GM23248 (cell line): Measurements from ENCODE around the gene SUGCT. TPM values are rescaled to one million over a fixed set of nuclear protein-coding genes. Genes with fewer than 3 reads are reported as not detected.

ENCODE experiments used
- DNase-seq: peaks from one replicate; pipeline ENCODE4 v3.0.0-alpha.2; 2015
- H2AFZ ChIP-seq: fragments of 200-600 bp; sonication (generic); 2 replicates; pipeline ENCODE4 v1.6.1; 2016; ENCODE audit warnings: antibody characterized with exemption
- H3F3A ChIP-seq: fragments of 200-600 bp; sonication (generic); 2 replicates; pipeline ENCODE4 v1.6.1; 2016; ENCODE audit warnings: mild to moderate bottlenecking, antibody characterized with exemption, mixed run types; ENCODE audit not compliant: insufficient read depth
- H3K27ac ChIP-seq: fragments of 200-600 bp; sonication (generic); 2 replicates; pipeline ENCODE4 v1.5.1; 2016; ENCODE audit warnings: mild to moderate bottlenecking
- H3K27me3 ChIP-seq: fragments of 200-600 bp; sonication (generic); replicated peaks from 2 replicates; pipeline ENCODE4 v1.6.1; 2016; ENCODE audit warnings: mild to moderate bottlenecking; ENCODE audit not compliant: insufficient read depth
- H3K36me3 ChIP-seq: fragments of 200-600 bp; sonication (generic); 2 replicates; pipeline ENCODE4 v1.6.1; 2016; ENCODE audit warnings: low read depth, mild to moderate bottlenecking
- H3K4me1 ChIP-seq: fragments of 200-600 bp; sonication (generic); 2 replicates; pipeline ENCODE4 v1.6.1; 2016; ENCODE audit warnings: mild to moderate bottlenecking; ENCODE audit not compliant: insufficient read depth
- H3K4me2 ChIP-seq: fragments of 200-600 bp; sonication (generic); one replicate; pipeline ENCODE4 v1.6.1; 2016; ENCODE audit warnings: mild to moderate bottlenecking; ENCODE audit not compliant: unreplicated experiment
- H3K4me3 ChIP-seq: fragments of 200-600 bp; sonication (generic); 2 replicates; pipeline ENCODE4 v1.5.1; 2016; ENCODE audit warnings: mild to moderate bottlenecking
- H3K79me2 ChIP-seq: fragments of 200-600 bp; sonication (generic); 2 replicates; pipeline ENCODE4 v1.6.1; 2016; ENCODE audit warnings: mild to moderate bottlenecking; ENCODE audit not compliant: insufficient read depth
- H3K9ac ChIP-seq: fragments of 200-600 bp; sonication (generic); 2 replicates; pipeline ENCODE4 v1.6.1; 2016; ENCODE audit warnings: mild to moderate bottlenecking
- H3K9me2 ChIP-seq: fragments of 200-600 bp; sonication (generic); 2 replicates; pipeline ENCODE4 v1.6.1; 2016; ENCODE audit warnings: mixed run types, mild to moderate bottlenecking, moderate library complexity; ENCODE audit not compliant: insufficient read depth
- H3K9me3 ChIP-seq: fragments of 200-600 bp; sonication (generic); one replicate; pipeline ENCODE4 v1.6.1; 2017; ENCODE audit warnings: low read depth
- H4K20me1 ChIP-seq: fragments of 200-600 bp; sonication (generic); 2 replicates; pipeline ENCODE4 v1.6.0; 2016; ENCODE audit not compliant: insufficient read depth
- EZH2 ChIP-seq: fragments of 200-600 bp; sonication (generic); IDR thresholded peaks from 2 replicates; pipeline ENCODE4 v1.6.1; 2018; ENCODE audit warnings: antibody characterized with exemption, mild to moderate bottlenecking; ENCODE audit not compliant: insufficient read depth, poor library complexity, severe bottlenecking
- EZH2phosphoT487 ChIP-seq: fragments of 200-600 bp; sonication (generic); IDR thresholded peaks from 2 replicates; pipeline ENCODE4 v1.6.1; 2018; ENCODE audit warnings: antibody characterized with exemption, moderate library complexity, mild to moderate bottlenecking, low read depth; ENCODE audit not compliant: insufficient read depth
- WGBS, 2 experiments: methylation state at CpG; one replicate each; pipeline ENCODE4 v1.1.6; 2015 to 2017; ENCODE audit warnings: low lambda C conversion rate in 2 of 2, low coverage in 1 of 2; ENCODE audit errors: missing lambda C conversion rate in 2 of 2; 5-methylcytosine and 5-hydroxymethylcytosine counted together
- in situ Hi-C: fragments of 300-500 bp; cut with MboI; formaldehyde crosslinking; loops from 2 replicates; pipeline ENCODE4 v1.15.0; 2020
- polyA plus RNA-seq: library from polyadenylated mRNA; unstranded; fragments of >200 nt; fragmentation: Nextera tagmentation; extraction: Ambion mirVana; gene quantifications from 2 replicates; pipeline ENCODE4 v1.2.1, GENCODE V29; 2016
- total RNA-seq: library from RNA; depleted of rRNA; stranded (reverse); fragments of >200 nt; shearing (Covaris generic); gene quantifications from 2 replicates; pipeline ENCODE4 v1.2.3, GENCODE V29; 2014

The SUGCT gene
- total and polyA plus RNA-seq, 2 experiments from 2014 or later, result 2.2 to 7.1 TPM

DNA sequence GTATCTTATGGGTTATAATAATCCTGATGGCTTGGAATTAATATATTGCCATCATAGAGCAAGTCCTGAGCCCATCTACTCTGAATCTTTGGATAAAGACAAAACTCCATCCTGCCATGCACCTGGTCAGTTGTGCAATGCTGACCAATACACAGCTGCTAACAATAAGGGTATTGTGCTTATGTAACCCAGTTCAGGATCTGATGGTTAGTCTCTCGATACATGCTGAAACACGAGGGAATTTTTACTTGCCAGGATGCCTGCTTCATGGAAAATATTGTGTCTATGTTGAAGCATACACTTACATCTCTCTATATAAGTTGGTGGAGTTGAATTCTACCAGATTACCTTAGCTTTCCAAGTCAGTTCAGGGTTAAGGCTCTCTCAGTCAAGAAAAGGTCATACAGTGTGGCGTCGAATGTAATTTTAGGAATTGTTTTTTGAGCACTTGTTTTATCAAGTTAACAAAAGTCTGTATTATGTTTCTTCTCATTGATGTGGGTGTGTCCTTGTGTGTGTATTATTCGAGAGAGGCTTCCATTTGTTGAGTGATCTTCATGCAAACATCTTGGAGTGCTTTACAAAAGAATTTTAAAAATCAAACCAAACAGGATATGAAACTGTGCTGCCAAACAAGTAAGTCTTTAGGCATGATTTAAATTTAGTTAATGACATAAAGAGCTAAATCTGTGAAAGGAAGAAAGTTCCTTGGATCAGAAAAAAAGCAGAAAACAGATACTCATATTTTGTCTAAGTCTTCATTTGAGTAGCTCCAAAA, 449.1 kb downstream of the SUGCT start:
- 20 to 25% methylated on average over 5 of the region's 5 CpGs for WGBS, 2 experiments
- Histone ChIP-seq H4K20me1 (no peaks in the 10 kb centered on the region), H3K4me1 (peaks cover 30% of the 10 kb centered on the region), H3K4me2 (peak overlapping the region; percentile 1), H3K79me2 (no peaks in the 10 kb centered on the region), H3K27ac (no peak overlapping the region), H2AFZ (no peak overlapping the region), H3F3A (no peaks in the 10 kb centered on the region), H3K9ac (no peak overlapping the region), H3K27me3 (no peaks in the 10 kb centered on the region), H3K9me3 (no peaks in the 10 kb centered on the region), H3K4me3 (no peak overlapping the region), H3K9me2 (no peaks in the 10 kb centered on the region), H3K36me3 (no peaks in the 10 kb centered on the region)
- in situ Hi-C loops, result no loop called here
- no peak for DNase-seq
- no peak for TF ChIP-seq EZH2
- no peak for TF ChIP-seq EZH2phosphoT487

DNA sequence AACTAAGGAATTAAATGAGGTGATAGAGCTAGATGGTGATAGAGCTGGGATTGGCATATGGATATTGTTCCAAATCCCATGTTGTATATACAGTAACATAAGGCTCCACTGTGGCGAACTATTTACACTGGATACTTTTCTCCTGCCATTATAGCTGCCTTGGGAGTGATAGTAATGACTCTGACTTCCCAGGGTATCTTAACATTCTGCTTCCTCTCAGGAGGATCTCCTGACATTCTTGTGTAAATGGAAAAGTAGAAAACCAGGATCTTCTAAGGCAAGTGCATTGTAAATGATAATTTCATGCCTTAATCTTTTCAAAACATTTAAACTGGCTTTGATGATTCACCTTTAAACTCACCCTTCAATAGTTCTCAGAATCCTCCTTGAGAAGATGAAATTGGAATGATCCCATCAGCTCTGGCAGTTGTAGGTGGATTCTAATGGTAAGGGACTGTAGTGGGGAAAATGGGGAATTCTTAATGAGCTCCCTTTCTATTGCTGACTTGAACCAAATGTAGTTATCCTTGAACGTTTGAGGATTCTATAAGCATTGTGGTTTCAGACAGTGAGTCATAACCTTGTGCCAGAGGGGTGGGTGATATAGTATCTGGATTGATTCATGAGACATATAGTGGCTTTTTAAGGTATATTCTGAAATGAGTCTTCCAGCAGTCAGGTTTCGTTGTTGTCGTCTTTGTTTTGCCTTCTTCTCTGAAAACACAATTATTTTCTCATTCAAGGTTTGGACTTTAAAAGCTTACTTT, 450.0 kb downstream of the SUGCT start:
- no peaks in the 10 kb centered on the region for H3K36me3 ChIP-seq
- H3K9me3 ChIP-seq, result no peaks in the 10 kb centered on the region
- H3K27me3 ChIP-seq, result no peaks in the 10 kb centered on the region
- no peaks in the 10 kb centered on the region for H4K20me1 ChIP-seq
- peak; percentile 12 for DNase-seq
- H3K79me2 ChIP-seq, result no peaks in the 10 kb centered on the region
- H3K9ac ChIP-seq, result no peak overlapping the region
- no peak for TF ChIP-seq EZH2
- no peak for TF ChIP-seq EZH2phosphoT487
- no peak overlapping the region for H3K27ac ChIP-seq
- 81 to 82% methylated on average over 4 of the region's 4 CpGs for WGBS, 2 experiments
- no peak overlapping the region for H3K4me3 ChIP-seq
- no peak overlapping the region for H2AFZ ChIP-seq
- H3K9me2 ChIP-seq, result no peaks in the 10 kb centered on the region
- no peaks in the 10 kb centered on the region for H3F3A ChIP-seq
- in situ Hi-C loops, result no loop called here
- no peak overlapping the region for H3K4me2 ChIP-seq
- H3K4me1 ChIP-seq, result peaks cover 21% of the 10 kb centered on the region

DNA sequence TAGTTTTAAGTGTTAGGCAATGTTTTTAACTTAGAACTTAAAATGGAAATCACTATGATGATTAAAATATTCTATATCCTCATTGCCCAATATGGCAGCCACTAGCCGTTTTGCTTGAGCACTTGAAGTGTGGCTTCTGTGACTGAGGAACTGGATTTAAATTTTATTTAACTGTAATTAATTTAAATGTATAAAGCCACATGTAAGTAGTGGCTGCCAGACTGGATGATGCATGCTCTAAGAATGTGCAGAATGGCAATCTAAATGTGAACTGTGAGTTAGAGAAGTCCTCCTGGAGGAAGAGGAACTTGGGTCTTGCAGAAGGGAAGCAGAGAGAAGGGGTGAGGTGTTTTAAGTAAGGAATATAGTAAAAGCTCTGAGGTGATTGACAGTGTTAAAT, 451.4 kb downstream of the SUGCT start:
- Histone ChIP-seq H3K36me3 (no peaks in the 10 kb centered on the region), H3K4me3 (no peak overlapping the region), H3K79me2 (no peaks in the 10 kb centered on the region), H3K4me2 (no peak overlapping the region), H3K9me3 (no peaks in the 10 kb centered on the region), H3K27me3 (no peaks in the 10 kb centered on the region), H3F3A (no peaks in the 10 kb centered on the region), H3K9ac (no peak overlapping the region), H4K20me1 (no peaks in the 10 kb centered on the region), H3K9me2 (no peaks in the 10 kb centered on the region), H2AFZ (no peak overlapping the region), H3K4me1 (peaks cover 20% of the 10 kb centered on the region), H3K27ac (no peak overlapping the region)
- in situ Hi-C loops, result no loop called here
- no peak for TF ChIP-seq EZH2
- TF ChIP-seq EZH2phosphoT487, result no peak
- DNase-seq, result peak; percentile 54
- 89 to 95% methylated on average over 1 of the region's 1 CpG for WGBS, 2 experiments

DNA sequence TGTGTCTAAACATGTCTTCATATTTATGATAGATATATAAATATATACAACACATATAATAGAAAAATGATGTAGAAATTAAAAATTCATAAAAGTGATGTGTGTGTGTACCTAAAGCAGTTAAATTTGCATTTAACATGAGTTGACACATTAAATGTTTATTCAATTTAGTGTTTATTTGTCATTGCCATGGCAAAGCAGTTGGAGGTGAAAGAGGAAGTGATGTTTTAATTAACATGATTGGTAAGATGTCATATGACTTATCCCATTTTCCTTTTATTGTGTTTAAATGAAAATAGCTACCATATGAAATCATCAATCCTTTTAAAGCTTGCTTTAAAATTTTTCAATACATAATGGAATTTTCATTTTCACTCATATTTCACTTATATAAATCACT, 452.6 kb downstream of the SUGCT start:
- H3K9me3 ChIP-seq, result no peaks in the 10 kb centered on the region
- H3F3A ChIP-seq, result no peaks in the 10 kb centered on the region
- in situ Hi-C loops, result no loop called here
- peaks cover 20% of the 10 kb centered on the region for H3K4me1 ChIP-seq
- no peak overlapping the region for H3K4me3 ChIP-seq
- H2AFZ ChIP-seq, result no peak overlapping the region
- no peaks in the 10 kb centered on the region for H3K79me2 ChIP-seq
- H3K27ac ChIP-seq, result no peak overlapping the region
- H3K27me3 ChIP-seq, result no peaks in the 10 kb centered on the region
- H3K9ac ChIP-seq, result no peak overlapping the region
- TF ChIP-seq EZH2phosphoT487 (no peak), EZH2 (no peak)
- no peaks in the 10 kb centered on the region for H3K9me2 ChIP-seq
- no peak overlapping the region for H3K4me2 ChIP-seq
- H4K20me1 ChIP-seq, result no peaks in the 10 kb centered on the region
- no peak for DNase-seq
- no peaks in the 10 kb centered on the region for H3K36me3 ChIP-seq
